ENCODE measurements around the gene CYB5A. TPM values are rescaled to one million over a fixed set of nuclear protein-coding genes. Genes with fewer than 3 reads are reported as not detected.

The CYB5A gene
- total and polyA plus RNA-seq, 9 of the 15 experiments (the other 6 are each of a cell fraction or from before 2014, with no cell fraction given) = 11.9 to 22.6 (median 14.1) TPM

DNA sequence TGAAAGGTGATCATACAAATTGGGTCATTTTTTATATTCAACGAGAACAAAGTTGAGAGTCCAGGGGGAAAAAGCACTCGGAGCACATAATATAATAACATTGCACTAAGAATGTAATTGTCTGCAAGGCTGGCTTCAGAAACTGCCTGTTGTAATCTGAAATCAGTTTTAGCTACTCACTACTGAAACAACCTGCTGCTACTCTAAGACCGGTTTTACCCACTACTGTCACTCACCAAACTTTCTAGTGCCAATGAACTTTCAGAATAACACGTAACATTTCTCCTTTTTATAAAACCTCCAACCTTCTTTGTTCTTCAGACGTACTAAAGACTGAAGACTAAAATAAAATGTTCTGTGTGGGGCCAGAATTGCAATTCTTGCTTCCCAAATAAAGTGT, 11.5 kb upstream of the CYB5A start:
- ChIA-PET POLR2A (no interaction called here), CTCF (ENCODE audit: low intra/inter-chr PET ratio) (no interaction called here)
- in situ Hi-C loops (cut with MboI) (no loop called here), intact Hi-C loops (cut with micrococcal nuclease) (no loop called here)
- no TSS peak for BruUV-seq (replicated peaks)
- Histone ChIP-seq H3K9me1 (ENCODE audit: control insufficient read depth, insufficient read depth, low read length) (no peaks in the 10 kb centered on the region), H3K79me2 (ENCODE audit: control insufficient read depth, insufficient read depth, low read length) (no peaks in the 10 kb centered on the region), H3K9ac (ENCODE audit: insufficient read depth in 1 of 2, low read depth in 2 of 2, low read length in 2 of 2) (no peak overlapping the region), H3K27me3 (ENCODE audit: control insufficient read depth in 2 of 2, insufficient read depth in 2 of 2, low read length in 2 of 2) (no peaks in the 10 kb centered on the region), H3K4me3 (no peak overlapping the region), H3K4me2 (ENCODE audit: insufficient read depth, low read length) (no peak overlapping the region), H3K27ac (ENCODE audit: extremely low read depth, low read depth, low read length) (no peak overlapping the region), H3K9me3 (replicated peaks; ENCODE audit: control insufficient read depth, insufficient read depth, low read depth, low read length) (no peaks in the 10 kb centered on the region), H3K36me3 (ENCODE audit: control insufficient read depth, insufficient read depth, low read length) (no peaks in the 10 kb centered on the region), H3K4me1 (replicated peaks in 1 of 2; ENCODE audit: control insufficient read depth in 2 of 2, insufficient read depth in 2 of 2, low read length in 2 of 2) (no peaks in the 10 kb centered on the region), H2AFZ (ENCODE audit: low read depth, low read length) (no peak overlapping the region), H4K20me1 (replicated peaks; ENCODE audit: control insufficient read depth, insufficient read depth, low read length) (no peaks in the 10 kb centered on the region)
- no peak for DNase-seq (ENCODE audit: extremely low read depth in 1 of 4, low spot score in 3 of 4)
- TF ChIP-seq NFE2 (IDR thresholded peaks at IDR 0.05; ENCODE audit: low read depth) = peak; percentile 44
- TF ChIP-seq ZNF143 (CRISPR knock-in tag; IDR thresholded peaks at IDR 0.05) = no peak
- TF ChIP-seq ATF2 (CRISPR knock-in tag; IDR thresholded peaks at IDR 0.05) = no peak
- TF ChIP-seq POLR3G (IDR thresholded peaks at IDR 0.05; ENCODE audit: extremely low read depth, insufficient read length, insufficient replicate concordance) = no peak
- no peak for ATAC-seq
- no peak for FAIRE-seq
- 8% methylated on average over 5 of the region's 5 CpGs for WGBS (ENCODE audit: insufficient coverage, low coverage, missing lambda C conversion rate)

DNA sequence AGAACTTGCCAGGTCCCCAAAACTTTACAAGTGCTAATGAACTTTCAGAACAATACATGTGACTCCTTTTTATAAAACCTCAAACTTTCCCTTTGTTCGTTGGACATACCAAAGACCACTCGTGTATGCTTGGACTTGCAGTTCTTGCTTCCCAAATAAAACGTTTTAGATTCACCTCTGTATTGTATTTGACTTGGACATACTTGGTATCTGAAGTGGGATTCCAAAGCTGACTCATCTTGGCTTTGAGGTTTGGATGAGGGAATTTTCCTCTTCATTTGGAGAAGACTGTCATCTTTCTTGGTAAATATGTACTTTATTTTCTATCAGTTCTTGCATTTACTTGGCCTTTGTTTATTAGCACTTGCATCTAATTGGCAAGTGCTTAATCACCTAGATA, 8.0 kb upstream of the CYB5A start:
- H3K4me3 ChIP-seq = no peak overlapping the region
- H3K36me3 ChIP-seq (ENCODE audit: control insufficient read depth, insufficient read depth, low read length) = no peaks in the 10 kb centered on the region
- H3K9me3 ChIP-seq (replicated peaks; ENCODE audit: control insufficient read depth, insufficient read depth, low read depth, low read length) = no peaks in the 10 kb centered on the region
- DNase-seq (ENCODE audit: extremely low read depth in 1 of 4, low spot score in 3 of 4) (no peak), FAIRE-seq (no peak), ATAC-seq (no peak)
- no TSS peak for BruUV-seq (replicated peaks)
- H3K9ac ChIP-seq (ENCODE audit: insufficient read depth in 1 of 2, low read depth in 2 of 2, low read length in 2 of 2) = no peak overlapping the region
- 3% methylated on average over 3 of the region's 3 CpGs for WGBS (ENCODE audit: insufficient coverage, low coverage, missing lambda C conversion rate)
- ChIA-PET POLR2A (no interaction called here), CTCF (ENCODE audit: low intra/inter-chr PET ratio) (no interaction called here)
- in situ Hi-C loops (cut with MboI) (no loop called here), intact Hi-C loops (cut with micrococcal nuclease) (no loop called here)
- no peaks in the 10 kb centered on the region for H4K20me1 ChIP-seq (replicated peaks; ENCODE audit: control insufficient read depth, insufficient read depth, low read length)
- H2AFZ ChIP-seq (ENCODE audit: low read depth, low read length) = no peak overlapping the region
- no peak overlapping the region for H3K27ac ChIP-seq (ENCODE audit: extremely low read depth, low read depth, low read length)
- no peaks in the 10 kb centered on the region for H3K27me3 ChIP-seq (ENCODE audit: control insufficient read depth in 2 of 2, insufficient read depth in 2 of 2, low read length in 2 of 2)
- H3K79me2 ChIP-seq (ENCODE audit: control insufficient read depth, insufficient read depth, low read length) = no peaks in the 10 kb centered on the region
- H3K4me2 ChIP-seq (ENCODE audit: insufficient read depth, low read length) = no peak overlapping the region
- H3K9me1 ChIP-seq (ENCODE audit: control insufficient read depth, insufficient read depth, low read length) = no peaks in the 10 kb centered on the region
- no peaks in the 10 kb centered on the region for H3K4me1 ChIP-seq (replicated peaks in 1 of 2; ENCODE audit: control insufficient read depth in 2 of 2, insufficient read depth in 2 of 2, low read length in 2 of 2)
- no peak for TF ChIP-seq RBM14 (IDR thresholded peaks at IDR 0.05; ENCODE audit: borderline replicate concordance, insufficient read depth, low read depth, low read length)
- TF ChIP-seq, protein P1, sequence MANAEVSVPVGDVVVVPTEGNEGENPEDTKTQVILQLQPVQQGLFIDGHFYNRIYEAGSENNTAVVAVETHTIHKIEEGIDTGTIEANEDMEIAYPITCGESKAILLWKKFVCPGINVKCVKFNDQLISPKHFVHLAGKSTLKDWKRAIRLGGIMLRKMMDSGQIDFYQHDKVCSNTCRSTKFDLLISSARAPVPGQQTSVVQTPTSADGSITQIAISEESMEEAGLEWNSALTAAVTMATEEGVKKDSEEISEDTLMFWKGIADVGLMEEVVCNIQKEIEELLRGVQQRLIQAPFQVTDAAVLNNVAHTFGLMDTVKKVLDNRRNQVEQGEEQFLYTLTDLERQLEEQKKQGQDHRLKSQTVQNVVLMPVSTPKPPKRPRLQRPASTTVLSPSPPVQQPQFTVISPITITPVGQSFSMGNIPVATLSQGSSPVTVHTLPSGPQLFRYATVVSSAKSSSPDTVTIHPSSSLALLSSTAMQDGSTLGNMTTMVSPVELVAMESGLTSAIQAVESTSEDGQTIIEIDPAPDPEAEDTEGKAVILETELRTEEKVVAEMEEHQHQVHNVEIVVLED (CRISPR knock-in tag; IDR thresholded peaks at IDR 0.05) = no peak
- no peak for TF ChIP-seq RAD51 (IDR thresholded peaks at IDR 0.05; ENCODE audit: borderline replicate concordance, low read depth)
- no peak for TF ChIP-seq ZNF282 (CRISPR knock-in tag; IDR thresholded peaks at IDR 0.05)
- TF ChIP-seq GTF3C2 (IDR thresholded peaks at IDR 0.05; ENCODE audit: borderline replicate concordance, extremely low read depth, insufficient read length) = no peak
- no peak for TF ChIP-seq TCF15 (CRISPR knock-in tag; IDR thresholded peaks at IDR 0.05)
